Ureter (tissue), 1 donor: Measurements from ENCODE around the gene DNAH10. TPM values are rescaled to one million over a fixed set of nuclear protein-coding genes. Genes with fewer than 3 reads are reported as not detected.

Source experiments
- DNase-seq: peaks from one replicate; pipeline ENCODE4 v3.0.0-alpha.2; 2020; ENCODE audit warnings: low spot score
- total RNA-seq: library from RNA; stranded (reverse); gene quantifications from one replicate; pipeline ENCODE4 v1.2.4, GENCODE V29; 2023
- donor health status: DM: yes; HTN: yes; CAD: no.

The DNAH10 gene
- total RNA-seq, 1 donor from 2014 or later = 0.60 TPM

GRCh38 chr12:123840765-123841425, 78.8 kb downstream of the DNAH10 start:
- no peak for DNase-seq

- DNase-seq = no peak
These were observed 82.0 kb downstream of the DNAH10 start for GRCh38 chr12:123843912-123844748.

- no peak for DNase-seq
These were observed 83.8 kb downstream of the DNAH10 start for GRCh38 chr12:123845881-123846280.

GRCh38 chr12:123846340-123846739, 84.2 kb downstream of the DNAH10 start:
- DNase-seq = no peak

GRCh38 chr12:123847019-123847418, 84.9 kb downstream of the DNAH10 start:
- no peak for DNase-seq

- DNase-seq = no peak
These were observed 85.8 kb downstream of the DNAH10 start for GRCh38 chr12:123847876-123848275.

- DNase-seq = no peak
These were observed 87.4 kb downstream of the DNAH10 start for GRCh38 chr12:123849517-123849916.

GRCh38 chr12:123850246-123851134, 88.4 kb downstream of the DNAH10 start:
- DNase-seq = no peak

- DNase-seq = no peak
These were observed 91.4 kb downstream of the DNAH10 start for GRCh38 chr12:123853396-123854070.

GRCh38 chr12:123854232-123854631, 92.1 kb downstream of the DNAH10 start:
- no peak for DNase-seq

- no peak for DNase-seq
These were observed 92.8 kb downstream of the DNAH10 start for GRCh38 chr12:123854918-123855317.

- no peak for DNase-seq
These were observed 94.6 kb downstream of the DNAH10 start for GRCh38 chr12:123856681-123857080.

GRCh38 chr12:123858176-123858575, 96.1 kb downstream of the DNAH10 start:
- DNase-seq = no peak

GRCh38 chr12:123859035-123859434, 96.9 kb downstream of the DNAH10 start:
- no peak for DNase-seq

- no peak for DNase-seq
These were observed 98.3 kb downstream of the DNAH10 start for GRCh38 chr12:123860377-123860776.

GRCh38 chr12:123861392-123861791, 99.3 kb downstream of the DNAH10 start:
- DNase-seq = no peak

GRCh38 chr12:123867141-123867540, 105.0 kb downstream of the DNAH10 start:
- no peak for DNase-seq

- no peak for DNase-seq
These were observed 106.7 kb downstream of the DNAH10 start for GRCh38 chr12:123868791-123869190.

- no peak for DNase-seq
These were observed 111.7 kb downstream of the DNAH10 start for GRCh38 chr12:123873793-123874192.

GRCh38 chr12:123877968-123878367, 115.9 kb downstream of the DNAH10 start:
- no peak for DNase-seq

GRCh38 chr12:123879101-123879500, 117.0 kb downstream of the DNAH10 start:
- DNase-seq = no peak

GRCh38 chr12:123879691-123880090, 117.6 kb downstream of the DNAH10 start:
- DNase-seq = no peak
